Natural killer cell treated with Interleukin-12 subunit alpha and Interleukin-12 subunit beta and Interleukin-15 and Interleukin-18, amount 100 ng/mL, for 72 hours (primary cell): ENCODE data around the gene SGTA. TPM values are rescaled to one million over a fixed set of nuclear protein-coding genes. Genes with fewer than 3 reads are reported as not detected.

ENCODE experiments used
- ATAC-seq, 2 donors: fragments of 150-1000 bp; cut with Tn5 transposase in 1 of 2; sonication (Bioruptor Pico), chemical (Tn5 transposase) in 1 of 2; 2 replicates each; pipeline ENCODE4 v1.10.0; 2021
- DNase-seq: peaks from one replicate; pipeline ENCODE4 v3.0.0; 2022; ENCODE audit warnings: low spot score
- H3K27ac Mint-ChIP-seq, 2 donors: 1 replicate in 1 of 2; 2 replicates in 1 of 2; pipeline ENCODE4 v1.8.0; 2022; ENCODE audit warnings: mixed read lengths in 2 of 2, mild to moderate bottlenecking in 1 of 2, moderate library complexity in 1 of 2
- H3K27me3 Mint-ChIP-seq, 2 donors: 1 replicate in 1 of 2; 2 replicates in 1 of 2; pipeline ENCODE4 v1.8.0; 2022; ENCODE audit warnings: mixed read lengths in 2 of 2
- H3K36me3 Mint-ChIP-seq: one replicate; pipeline ENCODE4 v1.8.0; 2022; ENCODE audit warnings: mixed read lengths
- H3K4me1 Mint-ChIP-seq, 2 donors: 1 replicate in 1 of 2; 2 replicates in 1 of 2; pipeline ENCODE4 v1.8.0; 2022; ENCODE audit warnings: low read depth in 2 of 2, mixed read lengths in 2 of 2, mild to moderate bottlenecking in 1 of 2
- H3K4me3 Mint-ChIP-seq: one replicate; pipeline ENCODE4 v1.8.0; 2022; ENCODE audit warnings: mixed read lengths
- H3K9me3 Mint-ChIP-seq: 2 replicates; pipeline ENCODE4 v1.8.0; 2022; ENCODE audit warnings: mixed read lengths
- total RNA-seq, 2 donors: library from RNA; stranded (reverse); gene quantifications; one replicate each; pipeline ENCODE4 v1.2.3, GENCODE V29; 2022

SGTA gene
- total RNA-seq, 2 donors from 2014 or later: 61.1 to 107 TPM

- DNase-seq: no peak
- no peak for ATAC-seq
- Mint-ChIP-seq H3K4me1 (peaks cover 0 to 4% of the 10 kb centered on the region in 2 donors), H3K9me3 (no peaks in the 10 kb centered on the region), H3K27ac (no peak overlapping the region), H3K27me3 (peaks cover 0 to 4% of the 10 kb centered on the region in 2 donors), H3K4me3 (no peak overlapping the region), H3K36me3 (no peaks in the 10 kb centered on the region)
These were observed 31.4 kb upstream of the SGTA start for GRCh38 chr19:2814426-2814825.

DNA sequence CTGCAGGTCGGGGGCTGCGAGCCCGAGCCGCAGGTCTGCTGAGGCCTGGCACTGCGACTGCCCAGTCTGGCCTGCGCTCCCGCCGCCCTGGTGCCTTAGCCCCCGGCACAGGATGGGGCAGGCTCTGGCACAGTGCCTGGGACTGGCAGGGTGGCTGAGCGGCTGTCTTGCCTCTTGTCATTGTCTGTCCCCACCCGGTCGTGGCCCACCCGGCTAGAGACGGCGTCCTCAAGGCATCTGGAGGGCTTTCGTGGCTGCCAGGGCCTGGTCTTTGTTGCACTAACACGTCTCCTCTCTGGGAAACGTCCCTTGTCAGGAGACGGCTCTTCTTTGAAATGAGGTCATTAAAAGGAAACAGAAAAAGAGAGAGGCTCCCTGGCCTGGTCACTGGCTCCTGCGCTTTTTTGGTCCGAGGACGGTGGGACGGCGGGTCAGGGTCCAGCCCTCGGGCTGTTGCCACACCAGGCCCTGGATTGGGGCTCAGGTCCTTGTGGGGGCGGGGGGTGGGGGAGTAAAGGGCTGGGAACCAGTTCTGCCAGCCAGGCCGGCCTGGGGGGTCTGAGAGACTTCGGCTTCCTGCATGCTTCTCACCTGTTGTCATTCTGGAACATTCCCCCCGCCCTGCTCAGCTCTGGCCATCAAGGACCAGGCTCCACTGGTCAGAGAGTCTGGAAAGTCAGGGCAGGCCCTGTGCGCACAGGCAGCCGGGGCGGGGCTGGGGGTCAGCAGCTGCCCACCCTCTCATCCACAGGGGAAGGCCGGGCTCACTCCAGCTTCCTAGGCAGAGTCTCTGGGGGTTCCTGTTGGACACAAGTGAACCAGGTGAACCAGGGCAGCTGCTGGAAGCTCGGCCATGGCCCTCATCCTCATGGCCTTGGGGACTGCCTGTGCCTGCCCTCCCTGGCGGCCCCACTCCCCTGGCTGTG, 30.4 kb upstream of the SGTA start:
- H3K27me3 Mint-ChIP-seq: peaks cover 0 to 4% of the 10 kb centered on the region in 2 donors
- H3K27ac Mint-ChIP-seq: no peak overlapping the region
- no peak for DNase-seq

GRCh38 chr19:2812414-2813234, 29.6 kb upstream of the SGTA start:
- Mint-ChIP-seq H3K27me3 (peaks cover 0 to 4% of the 10 kb centered on the region in 2 donors), H3K36me3 (peaks cover 4% of the 10 kb centered on the region), H3K4me1 (peaks cover 0 to 4% of the 10 kb centered on the region in 2 donors), H3K4me3 (no peak overlapping the region), H3K9me3 (no peaks in the 10 kb centered on the region), H3K27ac (no peak overlapping the region)
- ATAC-seq (no peak), DNase-seq (no peak)

More for the DNA sequence above, 30.4 kb upstream of the SGTA start:
- no peak for ATAC-seq
- Mint-ChIP-seq H3K4me3 (no peak overlapping the region), H3K4me1 (peaks cover 0 to 4% of the 10 kb centered on the region in 2 donors), H3K9me3 (no peaks in the 10 kb centered on the region), H3K36me3 (peaks cover 4% of the 10 kb centered on the region)

DNA sequence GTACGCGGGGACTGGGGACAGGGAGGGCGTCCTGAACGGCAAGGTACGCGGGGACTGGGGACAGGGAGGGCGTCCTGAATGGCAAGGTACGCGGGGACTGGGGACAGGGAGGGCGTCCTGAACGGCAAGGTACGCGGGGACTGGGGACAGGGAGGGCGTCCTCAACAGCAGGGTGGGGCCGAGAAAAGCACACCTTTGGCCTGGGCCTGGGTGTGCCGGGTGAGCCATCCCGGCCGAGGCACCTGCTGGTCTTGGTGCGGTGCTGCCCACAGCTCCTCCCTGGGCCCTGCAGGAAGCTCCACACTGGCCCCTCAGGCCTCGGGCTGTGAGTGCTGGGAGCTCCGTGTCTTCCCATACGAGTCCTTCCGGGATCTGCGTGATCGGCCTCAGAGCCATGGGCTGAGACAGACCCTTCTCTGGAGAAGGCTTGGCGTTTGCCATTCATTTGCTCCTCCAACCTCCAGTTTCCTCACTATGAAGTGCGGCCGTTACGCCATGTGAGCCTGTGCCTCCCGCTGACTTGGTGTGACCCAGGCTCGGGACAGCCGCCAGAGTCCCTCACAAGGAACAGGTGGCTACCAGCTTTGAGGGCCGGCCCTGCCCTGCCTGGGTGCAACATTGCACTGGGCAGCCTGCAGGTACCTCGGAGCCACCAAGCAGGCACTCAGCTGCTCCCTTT, 28.8 kb upstream of the SGTA start:
- Mint-ChIP-seq H3K27ac (no peak overlapping the region), H3K4me3 (no peak overlapping the region), H3K36me3 (peaks cover 4% of the 10 kb centered on the region), H3K9me3 (no peaks in the 10 kb centered on the region), H3K27me3 (no peaks in the 10 kb centered on the region), H3K4me1 (no peaks in the 10 kb centered on the region)
- DNase-seq (no peak), ATAC-seq (no peak)

- no peak overlapping the region for H3K27ac Mint-ChIP-seq
- no peaks in the 10 kb centered on the region for H3K9me3 Mint-ChIP-seq
- H3K4me1 Mint-ChIP-seq: no peaks in the 10 kb centered on the region
- DNase-seq (no peak), ATAC-seq (no peak)
- no peaks in the 10 kb centered on the region for H3K27me3 Mint-ChIP-seq
- H3K36me3 Mint-ChIP-seq: peaks cover 4% of the 10 kb centered on the region
- no peak overlapping the region for H3K4me3 Mint-ChIP-seq
These were observed 28.2 kb upstream of the SGTA start for GRCh38 chr19:2811221-2811722.

GRCh38 chr19:2810141-2811091, 27.3 kb upstream of the SGTA start:
- Mint-ChIP-seq H3K36me3 (peaks cover 4% of the 10 kb centered on the region), H3K27ac (no peak overlapping the region), H3K27me3 (no peaks in the 10 kb centered on the region), H3K4me1 (peaks cover 0 to 2% of the 10 kb centered on the region in 2 donors), H3K4me3 (no peak overlapping the region), H3K9me3 (no peaks in the 10 kb centered on the region)
- ATAC-seq (no peak), DNase-seq (peak; percentile 54)

DNA sequence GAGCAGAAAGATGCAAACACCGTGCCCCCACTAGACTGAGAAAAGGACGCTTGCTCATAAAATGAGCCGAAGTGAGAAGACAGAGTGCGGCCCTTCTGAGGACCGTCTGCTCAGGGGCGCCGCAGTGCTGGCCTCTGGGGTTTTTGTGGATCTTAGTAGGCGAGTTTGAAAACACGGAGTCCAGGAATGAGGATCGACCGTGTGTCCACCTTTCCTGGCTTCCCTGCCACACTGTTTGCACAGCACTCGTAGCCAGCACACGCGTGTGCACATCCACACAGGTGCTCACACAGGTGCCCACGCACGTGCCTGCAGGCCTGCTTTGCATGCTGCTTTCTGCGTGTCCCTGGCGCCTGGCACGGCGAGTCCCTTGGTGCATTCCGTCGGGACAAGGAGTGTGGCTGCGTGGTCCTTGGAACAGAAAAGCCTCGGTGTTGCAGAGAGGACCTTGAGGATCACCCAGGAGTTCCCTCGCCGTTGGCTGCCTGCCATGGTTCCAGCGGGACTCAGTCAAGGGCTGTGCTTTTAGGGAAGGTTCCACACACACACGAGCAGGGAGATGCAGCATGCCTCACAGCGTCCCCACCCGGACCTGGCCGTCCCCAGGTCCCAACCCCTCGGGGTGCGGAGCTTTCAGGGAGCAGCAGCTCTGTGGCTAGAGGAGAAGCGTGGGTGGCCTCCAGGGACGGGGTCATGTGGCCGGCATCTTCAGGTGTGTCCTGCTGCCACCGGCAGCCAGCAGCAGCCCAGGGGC, 26.5 kb upstream of the SGTA start:
- no peak for ATAC-seq
- Mint-ChIP-seq H3K36me3 (peaks cover 4% of the 10 kb centered on the region), H3K27me3 (no peaks in the 10 kb centered on the region), H3K4me1 (peaks cover 0 to 4% of the 10 kb centered on the region in 2 donors), H3K27ac (no peak overlapping the region), H3K4me3 (no peak overlapping the region), H3K9me3 (no peaks in the 10 kb centered on the region)
- peak; percentile 54 for DNase-seq

GRCh38 chr19:2808129-2808941, 25.3 kb upstream of the SGTA start:
- DNase-seq (peak; percentile 58), ATAC-seq (no peak)
- H3K9me3 Mint-ChIP-seq: no peaks in the 10 kb centered on the region
- H3K27me3 Mint-ChIP-seq: no peaks in the 10 kb centered on the region
- H3K4me3 Mint-ChIP-seq: no peak overlapping the region
- H3K4me1 Mint-ChIP-seq: peaks cover 0 to 9% of the 10 kb centered on the region in 2 donors
- H3K27ac Mint-ChIP-seq: no peak overlapping the region
- H3K36me3 Mint-ChIP-seq: peaks cover 4% of the 10 kb centered on the region

- Mint-ChIP-seq H3K27ac (no peak overlapping the region), H3K9me3 (no peaks in the 10 kb centered on the region), H3K4me1 (peaks cover 4 to 13% of the 10 kb centered on the region in 2 donors), H3K36me3 (peaks cover 8% of the 10 kb centered on the region), H3K27me3 (no peaks in the 10 kb centered on the region), H3K4me3 (no peak overlapping the region)
- DNase-seq (peak; percentile 59), ATAC-seq (no peak)
These were observed 24.5 kb upstream of the SGTA start for GRCh38 chr19:2807379-2808128.

DNA sequence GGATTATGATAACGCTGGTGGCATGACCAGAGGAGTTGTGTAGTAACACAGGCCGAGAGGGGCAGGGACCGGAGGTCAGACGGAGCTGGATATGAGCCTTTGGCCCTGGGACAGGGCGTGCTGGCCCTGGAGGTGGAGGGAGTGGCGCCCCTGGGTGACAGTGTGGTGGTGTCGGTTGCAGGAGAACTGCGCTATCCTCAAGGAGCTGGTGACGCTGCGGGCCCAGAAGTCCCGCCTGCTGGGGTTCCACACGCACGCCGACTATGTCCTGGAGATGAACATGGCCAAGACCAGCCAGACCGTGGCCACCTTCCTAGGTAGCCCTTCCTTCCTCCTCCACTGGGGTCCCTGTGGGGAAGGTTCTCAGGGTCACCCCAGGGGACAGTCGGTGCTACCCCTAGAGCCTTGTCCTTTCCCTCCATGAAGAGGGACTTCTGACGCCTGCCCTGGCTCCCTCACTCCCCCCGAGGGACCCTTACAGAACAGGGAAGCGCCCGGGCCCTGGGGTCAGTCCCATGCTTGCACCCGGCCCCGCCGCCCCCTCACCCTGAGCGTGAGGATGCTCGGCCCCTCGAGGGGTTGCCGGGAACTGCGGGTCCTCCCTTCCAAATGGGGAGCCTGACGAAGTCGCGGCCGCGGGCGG, 23.8 kb upstream of the SGTA start:
- DNase-seq: peak; percentile 45
- H3K9me3 Mint-ChIP-seq: no peaks in the 10 kb centered on the region
- peaks cover 11% of the 10 kb centered on the region for H3K36me3 Mint-ChIP-seq
- H3K27ac Mint-ChIP-seq: no peak overlapping the region
- no peaks in the 10 kb centered on the region for H3K27me3 Mint-ChIP-seq
- no peak overlapping the region for H3K4me3 Mint-ChIP-seq
- H3K4me1 Mint-ChIP-seq: peaks cover 6 to 16% of the 10 kb centered on the region in 2 donors
- no peak for ATAC-seq
